HG03139 (cell line): Measurements from ENCODE around the gene LUC7L.

Experiments used
- ATAC-seq: cut with Tn5 transposase; IDR thresholded peaks from one replicate; pipeline ENCODE4 v1.9.1; 2021; ENCODE audit not compliant: unreplicated experiment

LUC7L gene

DNA sequence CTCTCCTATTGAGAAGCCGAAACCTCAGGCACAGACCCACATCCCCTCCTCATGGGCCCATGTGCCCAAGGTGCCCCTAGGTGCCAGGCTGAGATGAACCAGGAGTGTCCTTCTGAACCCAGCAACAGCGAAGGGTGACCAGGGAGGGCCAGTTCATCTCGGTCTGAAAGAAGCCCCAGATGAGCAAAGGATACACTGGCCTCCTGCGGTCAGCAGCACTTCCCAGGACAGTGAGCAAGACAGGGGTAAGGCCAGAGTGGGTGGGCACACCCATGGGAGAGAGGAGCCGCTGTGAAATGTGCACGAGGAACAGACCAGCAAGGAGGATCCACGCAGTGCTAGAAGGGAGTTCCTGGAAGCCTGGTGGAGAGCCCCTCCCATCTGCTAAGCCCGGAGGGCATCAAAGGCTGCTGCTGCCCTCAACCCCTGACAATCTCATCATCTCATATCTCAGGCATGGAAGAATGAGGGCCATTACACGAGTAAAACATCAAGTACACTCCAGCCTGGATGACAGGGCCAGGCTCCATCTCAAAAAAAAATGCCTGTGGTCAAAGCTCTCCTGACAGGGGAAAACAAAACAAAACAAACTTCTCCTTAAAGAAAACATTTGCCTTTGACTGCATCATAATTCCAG, 80.1 kb downstream of the LUC7L start:
- ATAC-seq: no peak

- ATAC-seq: no peak
These were observed 82.6 kb downstream of the LUC7L start for GRCh38 chr16:146646-147045.

- no peak for ATAC-seq
These were observed 84.4 kb downstream of the LUC7L start for GRCh38 chr16:144797-145252.

- ATAC-seq: no peak
These were observed 85.8 kb downstream of the LUC7L start for GRCh38 chr16:143456-143855.

DNA sequence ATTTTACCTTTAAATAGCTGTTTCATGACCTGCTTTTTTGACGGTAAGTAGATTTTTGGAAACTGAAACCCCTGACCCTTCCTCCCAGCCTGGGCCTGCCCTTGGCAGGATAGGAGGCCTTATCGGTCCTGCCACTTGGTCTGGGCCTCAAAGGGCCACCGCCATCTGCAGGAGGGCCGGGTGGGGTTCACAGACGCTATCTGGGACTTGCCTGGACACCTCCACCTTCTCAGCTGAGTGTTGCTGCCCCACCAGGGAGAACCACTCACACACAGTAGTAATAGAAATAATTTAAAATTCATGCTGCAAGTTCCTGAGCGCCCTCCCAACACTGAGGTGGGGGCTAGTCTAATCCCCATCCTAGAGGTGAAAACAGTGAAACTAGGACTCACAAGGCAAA, 86.2 kb downstream of the LUC7L start:
- ATAC-seq: no peak

- no peak for ATAC-seq
These were observed 86.8 kb downstream of the LUC7L start for GRCh38 chr16:142405-142967.

- no peak for ATAC-seq
These were observed 88.9 kb downstream of the LUC7L start for GRCh38 chr16:140175-140857.
